ENCODE results near the gene MYO7A.
A peak's percentile ranks its signal among the peaks of the same experiment; 100 is the strongest.

Gene MYO7A

DNA sequence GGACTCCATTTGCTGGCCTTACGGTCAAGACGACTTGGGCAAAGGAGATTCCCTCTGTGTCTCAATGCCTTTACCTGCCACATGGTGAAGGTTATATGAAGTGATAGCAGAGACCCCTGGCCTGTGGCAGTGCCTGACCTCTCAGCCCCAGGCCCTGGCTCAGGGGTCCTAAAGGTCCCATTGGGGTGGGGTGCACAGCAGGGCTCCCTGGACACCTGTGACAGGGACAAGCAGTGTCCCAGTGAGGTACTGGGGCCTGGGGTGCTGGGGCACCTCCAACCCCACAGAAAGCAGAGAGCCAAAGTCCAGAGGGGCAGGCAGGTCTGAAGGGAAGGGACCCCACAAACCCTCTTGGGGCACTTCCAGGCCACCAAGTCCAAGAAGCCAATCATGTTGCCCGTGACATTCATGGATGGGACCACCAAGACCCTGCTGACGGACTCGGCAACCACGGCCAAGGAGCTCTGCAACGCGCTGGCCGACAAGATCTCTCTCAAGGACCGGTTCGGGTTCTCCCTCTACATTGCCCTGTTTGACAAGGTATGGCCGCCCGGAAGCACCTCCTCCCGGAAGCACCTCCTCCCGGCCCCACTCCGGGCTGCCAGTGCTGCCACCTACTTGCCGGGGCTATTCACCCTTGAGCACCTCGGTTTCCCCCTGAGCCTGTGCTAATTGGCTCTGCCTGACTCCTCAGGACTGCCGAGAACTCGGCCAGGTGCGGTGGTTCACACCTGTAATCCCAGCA, 62.5 kb downstream of the MYO7A start:
- Histone ChIP-seq H3K9me3 (ENCODE audit: severe bottlenecking) (no peaks in the 10 kb centered on the region), H3K36me3 (peaks cover 81% of the 10 kb centered on the region), H3K27me3 (ENCODE audit: insufficient read depth, low read depth, severe bottlenecking) (no peaks in the 10 kb centered on the region), H3K4me3 (ENCODE audit: low read depth, low read length) (no peak overlapping the region), H3K27ac (no peak overlapping the region)
- no peak for DNase-seq
- TF ChIP-seq, protein P1, sequence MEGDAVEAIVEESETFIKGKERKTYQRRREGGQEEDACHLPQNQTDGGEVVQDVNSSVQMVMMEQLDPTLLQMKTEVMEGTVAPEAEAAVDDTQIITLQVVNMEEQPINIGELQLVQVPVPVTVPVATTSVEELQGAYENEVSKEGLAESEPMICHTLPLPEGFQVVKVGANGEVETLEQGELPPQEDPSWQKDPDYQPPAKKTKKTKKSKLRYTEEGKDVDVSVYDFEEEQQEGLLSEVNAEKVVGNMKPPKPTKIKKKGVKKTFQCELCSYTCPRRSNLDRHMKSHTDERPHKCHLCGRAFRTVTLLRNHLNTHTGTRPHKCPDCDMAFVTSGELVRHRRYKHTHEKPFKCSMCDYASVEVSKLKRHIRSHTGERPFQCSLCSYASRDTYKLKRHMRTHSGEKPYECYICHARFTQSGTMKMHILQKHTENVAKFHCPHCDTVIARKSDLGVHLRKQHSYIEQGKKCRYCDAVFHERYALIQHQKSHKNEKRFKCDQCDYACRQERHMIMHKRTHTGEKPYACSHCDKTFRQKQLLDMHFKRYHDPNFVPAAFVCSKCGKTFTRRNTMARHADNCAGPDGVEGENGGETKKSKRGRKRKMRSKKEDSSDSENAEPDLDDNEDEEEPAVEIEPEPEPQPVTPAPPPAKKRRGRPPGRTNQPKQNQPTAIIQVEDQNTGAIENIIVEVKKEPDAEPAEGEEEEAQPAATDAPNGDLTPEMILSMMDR (IDR thresholded peaks at IDR 0.05; ENCODE audit: low read depth, low read length), result no peak

- Histone ChIP-seq H3K27ac (no peak overlapping the region), H3K9me3 (ENCODE audit: severe bottlenecking) (no peaks in the 10 kb centered on the region), H3K36me3 (peaks cover 84% of the 10 kb centered on the region), H3K27me3 (ENCODE audit: insufficient read depth, low read depth, severe bottlenecking) (no peaks in the 10 kb centered on the region), H3K4me3 (ENCODE audit: low read depth, low read length) (no peak overlapping the region)
- no peak for DNase-seq
- TF ChIP-seq, protein P1 (IDR thresholded peaks at IDR 0.05; ENCODE audit: low read depth, low read length), result no peak
Observed at GRCh38 chr11:77191429-77191822, 63.4 kb downstream of the MYO7A start.

- TF ChIP-seq, protein P1 (IDR thresholded peaks at IDR 0.05; ENCODE audit: low read depth, low read length), result peak; percentile 63
- DNase-seq, result peak; percentile 72
- H3K36me3 ChIP-seq, result peaks cover 84% of the 10 kb centered on the region
- no peak overlapping the region for H3K27ac ChIP-seq
- H3K27me3 ChIP-seq (ENCODE audit: insufficient read depth, low read depth, severe bottlenecking), result no peaks in the 10 kb centered on the region
- H3K4me3 ChIP-seq (ENCODE audit: low read depth, low read length), result no peak overlapping the region
- no peaks in the 10 kb centered on the region for H3K9me3 ChIP-seq (ENCODE audit: severe bottlenecking)
Observed at GRCh38 chr11:77191823-77192495, 63.9 kb downstream of the MYO7A start.

GRCh38 chr11:77193167-77193566, 65.1 kb downstream of the MYO7A start:
- H3K27ac ChIP-seq, result no peak overlapping the region
- TF ChIP-seq, protein P1 (IDR thresholded peaks at IDR 0.05; ENCODE audit: low read depth, low read length), result no peak
- no peaks in the 10 kb centered on the region for H3K9me3 ChIP-seq (ENCODE audit: severe bottlenecking)
- no peaks in the 10 kb centered on the region for H3K27me3 ChIP-seq (ENCODE audit: insufficient read depth, low read depth, severe bottlenecking)
- no peak for DNase-seq
- H3K4me3 ChIP-seq (ENCODE audit: low read depth, low read length), result no peak overlapping the region
- H3K36me3 ChIP-seq, result peaks cover 84% of the 10 kb centered on the region

DNA sequence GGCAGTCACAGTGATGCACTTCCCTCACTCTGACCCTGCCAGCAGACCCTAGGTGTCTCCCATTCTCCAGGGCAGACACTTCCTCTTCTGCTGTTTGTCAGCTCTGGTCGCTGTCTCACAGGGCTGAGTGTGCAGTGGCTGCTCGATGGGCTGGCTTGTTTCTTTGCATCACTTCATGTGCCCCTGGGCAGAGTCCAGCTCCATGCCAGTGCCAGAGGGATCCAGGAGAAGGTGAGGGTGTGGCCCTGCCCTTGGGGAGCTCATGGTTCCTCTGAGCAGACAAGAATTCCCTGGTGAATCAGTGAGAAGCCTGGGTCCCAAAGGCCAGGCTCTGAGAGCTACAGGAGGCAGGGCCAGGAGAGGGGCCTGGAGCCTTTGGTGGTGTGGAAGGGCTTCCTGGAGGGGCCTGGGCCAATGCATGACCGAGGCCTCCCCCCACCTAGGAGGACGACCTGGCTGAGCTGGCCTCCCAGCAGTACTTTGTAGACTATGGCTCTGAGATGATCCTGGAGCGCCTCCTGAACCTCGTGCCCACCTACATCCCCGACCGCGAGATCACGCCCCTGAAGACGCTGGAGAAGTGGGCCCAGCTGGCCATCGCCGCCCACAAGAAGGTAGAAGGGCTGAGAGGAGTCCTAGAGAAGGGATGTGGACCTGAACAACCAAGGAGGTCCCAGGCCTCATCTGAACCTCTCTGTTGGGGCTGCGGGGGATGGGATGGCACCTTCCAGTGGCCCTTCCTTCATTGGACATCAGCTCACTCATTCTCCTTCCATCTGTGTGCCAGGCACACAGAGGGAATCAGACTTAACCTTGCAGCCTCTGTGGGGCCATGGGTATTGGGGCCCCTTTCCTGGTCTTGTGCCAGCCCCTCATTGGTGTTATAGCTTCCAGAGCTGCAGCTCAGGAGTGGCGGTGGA, 66.1 kb downstream of the MYO7A start:
- no peaks in the 10 kb centered on the region for H3K9me3 ChIP-seq (ENCODE audit: severe bottlenecking)
- no peak for DNase-seq
- H3K36me3 ChIP-seq, result peaks cover 88% of the 10 kb centered on the region
- H3K27ac ChIP-seq, result 0 out of 2 replicates have a peak overlapping the region, but pooled peaks have one; percentile 21
- TF ChIP-seq, protein P1 (IDR thresholded peaks at IDR 0.05; ENCODE audit: low read depth, low read length), result no peak
- no peak overlapping the region for H3K4me3 ChIP-seq (ENCODE audit: low read depth, low read length)
- H3K27me3 ChIP-seq (ENCODE audit: insufficient read depth, low read depth, severe bottlenecking), result no peaks in the 10 kb centered on the region

Measured in WERI-Rb-1 (cell line).